ENCODE measurements around the gene MXD4.
"Not testable (repeated sequence)": the region's sequence is repeated elsewhere in the genome, so short reads cannot be mapped to it uniquely, and the experiment has no call there.

The MXD4 gene

GRCh38 chr4:2291705-2292645, 30.1 kb upstream of the MXD4 start:
- DNase-seq, result no peak

- no peak for DNase-seq
Measured at GRCh38 chr4:2290974-2291704, 29.2 kb upstream of the MXD4 start.

- DNase-seq, result no peak
Measured at GRCh38 chr4:2290488-2290887, 28.6 kb upstream of the MXD4 start.

GRCh38 chr4:2289955-2290333, 28.0 kb upstream of the MXD4 start:
- DNase-seq, result no peak

GRCh38 chr4:2289311-2289954, 27.5 kb upstream of the MXD4 start:
- DNase-seq, result no peak

- no peak for DNase-seq
Measured at GRCh38 chr4:2288051-2288541, 26.2 kb upstream of the MXD4 start.

GRCh38 chr4:2287594-2287915, 25.6 kb upstream of the MXD4 start:
- no peak for DNase-seq

- DNase-seq, result peak; percentile 65
Measured at GRCh38 chr4:2286904-2287593, 25.1 kb upstream of the MXD4 start.

GRCh38 chr4:2285613-2286381, 23.9 kb upstream of the MXD4 start:
- DNase-seq, result no peak

GRCh38 chr4:2284934-2285612, 23.2 kb upstream of the MXD4 start:
- DNase-seq, result no peak

GRCh38 chr4:2284161-2284933, 22.4 kb upstream of the MXD4 start:
- no peak for DNase-seq

- DNase-seq, result no peak
Measured at GRCh38 chr4:2283199-2283711, 21.3 kb upstream of the MXD4 start.

GRCh38 chr4:2281575-2282343, 19.9 kb upstream of the MXD4 start:
- DNase-seq, result no peak

- no peak for DNase-seq
Measured at GRCh38 chr4:2280531-2281300, 18.8 kb upstream of the MXD4 start.

GRCh38 chr4:2277956-2278355, 16.0 kb upstream of the MXD4 start:
- DNase-seq, result no peak

GRCh38 chr4:2276581-2277325, 14.8 kb upstream of the MXD4 start:
- DNase-seq, result no peak

GRCh38 chr4:2275546-2276251, 13.8 kb upstream of the MXD4 start:
- no peak for DNase-seq

GRCh38 chr4:2275044-2275397, 13.1 kb upstream of the MXD4 start:
- not testable (repeated sequence) for DNase-seq

Data from NCI-H82 (cell line).